SK-N-SH (cell line): ENCODE data around the gene OSBPL9. TPM values are rescaled to one million over a fixed set of nuclear protein-coding genes. Genes with fewer than 3 reads are reported as not detected.

Source experiments
- CTCF ChIA-PET: fragments of 300-600, 350-600 bp; formaldehyde crosslinking; extraction: SDS; loops from one replicate; lab custom pipeline; 2021; lab: Yijun Ruan, JAX
- POLR2A ChIA-PET: fragments of 350-600 bp; sonication (Branson Sonifier 250); formaldehyde crosslinking; extraction: SDS; loops from one replicate; lab custom pipeline; 2020; ENCODE audit warnings: antibody characterized with exemption, inconsistent platforms; lab: Yijun Ruan, JAX
- DNase-seq: peaks from one replicate; pipeline ENCODE4 v3.0.0; 2012
- H2AFZ ChIP-seq: fragments of 200-600 bp; sonication (generic); 2 replicates; pipeline ENCODE4 v1.8.1; 2016; ENCODE audit warnings: antibody characterized with exemption, mild to moderate bottlenecking, low read depth
- H3F3A ChIP-seq: fragments of 200-600 bp; sonication (generic); replicated peaks from 2 replicates; pipeline ENCODE3; 2016; ENCODE audit warnings: antibody characterized with exemption, mild to moderate bottlenecking; ENCODE audit not compliant: insufficient read depth
- H3K27ac ChIP-seq, 2 experiments: fragments of 200-500 bp in 1 of 2; fragments of 200-600 bp in 1 of 2; sonication (Bioruptor generic) in 1 of 2; sonication (generic), shearing (Covaris generic) in 1 of 2; 2 replicates each; pipeline versions ENCODE4 v1.5.1 to v1.6.1; 2014 to 2016; ENCODE audit warnings: low read depth in 2 of 2, inconsistent platforms in 1 of 2, low read length in 1 of 2, mild to moderate bottlenecking in 1 of 2, mixed read lengths in 1 of 2
- H3K27me3 ChIP-seq: fragments of 200-600 bp; sonication (generic), shearing (Covaris generic); 2 replicates; pipeline ENCODE4 v1.6.1; 2016; ENCODE audit warnings: mixed run types; ENCODE audit not compliant: insufficient read depth
- H3K36me3 ChIP-seq, 2 experiments: fragments of 200-500 bp in 1 of 2; fragments of 200-600 bp in 1 of 2; sonication (Bioruptor generic) in 1 of 2; sonication (generic) in 1 of 2; replicated peaks in 1 of 2; 2 replicates each; pipeline versions ENCODE3 to v1.5.1; 2014 to 2016; ENCODE audit warnings: low read length in 1 of 2, mild to moderate bottlenecking in 1 of 2; ENCODE audit not compliant: insufficient read depth in 2 of 2, control insufficient read depth in 1 of 2
- H3K4me1 ChIP-seq, 2 experiments: fragments of 200-500 bp in 1 of 2; fragments of 200-600 bp in 1 of 2; sonication (Bioruptor generic) in 1 of 2; sonication (generic), shearing (Covaris generic) in 1 of 2; 2 replicates each; pipeline versions ENCODE4 v1.5.1 to v1.6.1; 2014 to 2016; ENCODE audit warnings: low read depth in 1 of 2, low read length in 1 of 2, mixed run types in 1 of 2; ENCODE audit not compliant: insufficient read depth in 2 of 2, control insufficient read depth in 1 of 2
- H3K4me2 ChIP-seq: fragments of 200-600 bp; sonication (generic), shearing (Covaris generic); 2 replicates; pipeline ENCODE4 v1.6.1; 2017; ENCODE audit warnings: mixed run types
- H3K4me3 ChIP-seq, 2 experiments: fragments of 200-500 bp in 1 of 2; fragments of 200-600 bp in 1 of 2; sonication (Bioruptor generic) in 1 of 2; sonication (generic), shearing (Covaris generic) in 1 of 2; 2 replicates each; pipeline versions ENCODE4 v1.5.1 to v1.8.1; 2014 to 2016; ENCODE audit warnings: low read depth in 2 of 2, inconsistent platforms in 1 of 2, low read length in 1 of 2, mild to moderate bottlenecking in 1 of 2, mixed read lengths in 1 of 2, moderate library complexity in 1 of 2
- H3K79me2 ChIP-seq: fragments of 200-600 bp; sonication (generic); 2 replicates; pipeline ENCODE4 v1.8.1; 2017; ENCODE audit warnings: mild to moderate bottlenecking; ENCODE audit not compliant: insufficient read depth
- H3K9ac ChIP-seq: fragments of 200-600 bp; sonication (generic); 2 replicates; pipeline ENCODE4 v1.6.1; 2017; ENCODE audit warnings: mixed run types
- H3K9me2 ChIP-seq: fragments of 200-600 bp; sonication (generic); 2 replicates; pipeline ENCODE4 v1.6.1; 2017; ENCODE audit warnings: mixed run types
- H3K9me3 ChIP-seq: fragments of 200-600 bp; sonication (generic); 2 replicates; pipeline ENCODE4 v1.6.1; 2017; ENCODE audit warnings: mixed run types, mild to moderate bottlenecking, moderate library complexity
- H4K20me1 ChIP-seq: fragments of 200-600 bp; sonication (generic); 2 replicates; pipeline ENCODE4 v1.6.1; 2017; ENCODE audit warnings: mild to moderate bottlenecking, mixed run types; ENCODE audit not compliant: insufficient read depth
- CHD2 ChIP-seq: fragments of 150-350 bp; IDR thresholded peaks from 2 replicates; pipeline ENCODE4 v1.6.1; 2018; ENCODE audit warnings: low read length; ENCODE audit not compliant: partially characterized antibody
- CTCF ChIP-seq: fragments of 200-600 bp; sonication (generic); IDR thresholded peaks from 2 replicates; pipeline ENCODE4 v1.6.1; 2017; ENCODE audit warnings: antibody characterized with exemption, mild to moderate bottlenecking, moderate library complexity
- EZH2phosphoT487 ChIP-seq: fragments of 200-600 bp; sonication (generic); IDR thresholded peaks from 2 replicates; pipeline ENCODE4 v1.6.1; 2017; ENCODE audit warnings: low read depth, mixed run types, mild to moderate bottlenecking, antibody characterized with exemption, moderate library complexity, borderline replicate concordance
- FOSL2 ChIP-seq: IDR thresholded peaks from 2 replicates; pipeline ENCODE4 v1.4.0; 2012; ENCODE audit warnings: low read depth, mild to moderate bottlenecking, moderate library complexity, borderline replicate concordance
- FOXJ3 ChIP-seq: sonication (generic); formaldehyde crosslinking; IDR thresholded peaks from 2 replicates; pipeline ENCODE4 v1.5.1; 2020; ENCODE audit warnings: mild to moderate bottlenecking, missing genetic modification reagents
- GABPA ChIP-seq: IDR thresholded peaks from 2 replicates; pipeline ENCODE4 v1.4.0; 2012; ENCODE audit warnings: low read depth, mild to moderate bottlenecking
- GATA2 ChIP-seq: sonication (generic); formaldehyde crosslinking; IDR thresholded peaks from 2 replicates; pipeline ENCODE4 v1.5.0; 2020; ENCODE audit warnings: mild to moderate bottlenecking, missing genetic modification reagents
- JUND ChIP-seq: IDR thresholded peaks from 2 replicates; pipeline ENCODE4 v1.4.0; 2012
- MAX ChIP-seq: IDR thresholded peaks from 2 replicates; pipeline ENCODE4 v1.4.0; 2012; ENCODE audit warnings: low read depth
- MEF2A ChIP-seq: IDR thresholded peaks from 2 replicates; pipeline ENCODE4 v1.4.0; 2012; ENCODE audit warnings: low read depth, borderline replicate concordance
- NRF1 ChIP-seq: IDR thresholded peaks from 2 replicates; pipeline ENCODE4 v1.6.1; 2012; ENCODE audit warnings: low read depth, mild to moderate bottlenecking, low read length
- PBX3 ChIP-seq: IDR thresholded peaks from 2 replicates; pipeline ENCODE4; 2012
- POLR2AphosphoS5 ChIP-seq: IDR thresholded peaks from 2 replicates; pipeline ENCODE4 v1.6.1; 2012; ENCODE audit warnings: low read depth, low read length
- RAD21 ChIP-seq: IDR thresholded peaks from 2 replicates; pipeline ENCODE4 v1.6.1; 2012; ENCODE audit warnings: mild to moderate bottlenecking, low read length
- SMC3 ChIP-seq: IDR thresholded peaks from 2 replicates; pipeline ENCODE4 v1.6.1; 2012; ENCODE audit warnings: low read depth, low read length, improper control_type of control experiment
- TCF12 ChIP-seq: IDR thresholded peaks from 2 replicates; pipeline ENCODE4 v1.4.0; 2012
- USF2 ChIP-seq: fragments of 150-350 bp; IDR thresholded peaks from 2 replicates; pipeline ENCODE4 v1.6.1; 2017; ENCODE audit warnings: antibody characterized with exemption, low read length, low read depth, borderline replicate concordance
- YY1 ChIP-seq: IDR thresholded peaks from 2 replicates; pipeline ENCODE4 v1.4.0; 2012; ENCODE audit warnings: low read depth, mild to moderate bottlenecking
- ZBTB33 ChIP-seq: IDR thresholded peaks from 2 replicates; pipeline ENCODE4 v1.4.0; 2012; ENCODE audit warnings: low read depth, borderline replicate concordance
- WGBS: methylation state at CpG from one replicate; pipeline ENCODE4 v1.1.6; 2017; ENCODE audit warnings: low lambda C conversion rate; 5-methylcytosine and 5-hydroxymethylcytosine counted together
- polyA plus RNA-seq, 3 experiments: library from polyadenylated mRNA; depleted of rRNA; stranded (reverse); fragments of >200 nt; gene quantifications; 2 replicates each; pipeline ENCODE4 v1.2.3, GENCODE V29; 2012

Gene OSBPL9
- polyA plus RNA-seq, 1 of the 3 experiments (the other 2 are of a cell fraction) = 43.9 TPM

GRCh38 chr1:51708911-51709760 is 92.2 kb downstream of the OSBPL9 start:
- CTCF ChIA-PET = interaction anchor here (1.0 to 1.3 kb wide), 3 partner anchors 11 to 33 kb away, joined by 3 to 4 read pairs (median 3); no protein-coding TSS in a partner anchor
- no peak overlapping the region for H2AFZ ChIP-seq

More at GRCh38 chr1:51708911-51709760, 92.2 kb downstream of the OSBPL9 start:
- Histone ChIP-seq H3K4me3 (no peak overlapping the region), H4K20me1 (peaks cover 5% of the 10 kb centered on the region; the same call in 1 of the 2 replicates), H3K79me2 (peaks cover 42% of the 10 kb centered on the region), H3K27ac (no peak overlapping the region), H3K36me3 (no peaks in the 10 kb centered on the region), H3K9me3 (no peaks in the 10 kb centered on the region), H3K27me3 (no peaks in the 10 kb centered on the region), H3K9me2 (no peaks in the 10 kb centered on the region), H3K9ac (no peak overlapping the region), H3F3A (no peaks in the 10 kb centered on the region), H3K4me2 (no peak overlapping the region), H3K4me1 (no peaks in the 10 kb centered on the region; a peak in 1 of 4 replicates)
- 94% methylated on average over 6 of the region's 15 CpGs for WGBS
- TF ChIP-seq MEF2A (no peak), NRF1 (no peak), PBX3 (no peak), RAD21 (no peak), FOSL2 (no peak), GABPA (no peak), CHD2 (no peak), TCF12 (no peak), EZH2phosphoT487 (no peak), SMC3 (no peak), FOXJ3 (CRISPR knock-in tag) (no peak), YY1 (no peak), USF2 (no peak), ZBTB33 (no peak), GATA2 (CRISPR knock-in tag) (no peak), CTCF (no peak), JUND (no peak), MAX (no peak), POLR2AphosphoS5 (no peak)
- DNase-seq = no peak
- POLR2A ChIA-PET = no interaction called here
